Esophagus muscularis mucosa (tissue), 4 donors: ENCODE data around the gene HSCB. TPM values are rescaled to one million over a fixed set of nuclear protein-coding genes. Genes with fewer than 3 reads are reported as not detected.
A peak's percentile ranks its signal among the peaks of the same experiment; 100 is the strongest.

Experiments
- DNase-seq: peaks from one replicate; pipeline ENCODE4 v3.0.0-alpha.2; 2017; ENCODE audit errors: extremely low spot score
- H3K27ac ChIP-seq, 4 donors: fragments of 200-600 bp; sonication (generic); replicated peaks in 1 of 4; 1 replicate in 3 of 4; 2 replicates in 1 of 4; pipeline ENCODE4 v1.5.1; 2016 to 2019; ENCODE audit warnings: mild to moderate bottlenecking in 1 of 4
- H3K27me3 ChIP-seq, 4 donors: fragments of 200-600 bp; sonication (generic); one replicate each; pipeline versions ENCODE4 v1.5.1 to v1.6.0; 2016 to 2019
- H3K36me3 ChIP-seq, 4 donors: fragments of 200-600 bp; sonication (generic); one replicate each; pipeline ENCODE4 v1.5.1; 2016 to 2019
- H3K4me1 ChIP-seq, 4 donors: fragments of 200-600 bp; sonication (generic); one replicate each; pipeline ENCODE4 v1.5.1; 2016 to 2019
- H3K4me3 ChIP-seq, 4 donors: fragments of 200-600 bp; sonication (generic); 1 replicate in 2 of 4; 2 replicates in 2 of 4; pipeline ENCODE4 v1.5.1; 2016 to 2019; ENCODE audit warnings: mild to moderate bottlenecking in 4 of 4, moderate library complexity in 1 of 4
- H3K9me3 ChIP-seq, 4 donors: fragments of 200-600 bp; sonication (generic); 1 replicate in 3 of 4; 2 replicates in 1 of 4; pipeline ENCODE4 v1.5.1; 2016 to 2019
- CTCF ChIP-seq, 3 experiments: fragments of 200-600 bp in 2 of 3; fragments of 450-650 bp in 1 of 3; sonication (generic) in 2 of 3; IDR thresholded peaks; one replicate each; pipeline ENCODE4 v1.5.1; 2017 to 2019; ENCODE audit warnings: antibody characterized with exemption in 3 of 3, mild to moderate bottlenecking in 2 of 3, moderate library complexity in 1 of 3
- EP300 ChIP-seq: sonication (generic); formaldehyde crosslinking; IDR thresholded peaks from one replicate; pipeline ENCODE4 v1.6.1; 2017; ENCODE audit warnings: antibody characterized with exemption
- POLR2A ChIP-seq: fragments of 450-650 bp; IDR thresholded peaks from one replicate; pipeline ENCODE4 v1.6.1; 2017; ENCODE audit warnings: antibody characterized with exemption, moderate library complexity, mild to moderate bottlenecking, low read depth
- POLR2AphosphoS5 ChIP-seq, 2 donors: sonication (generic); formaldehyde crosslinking; IDR thresholded peaks; one replicate each; pipeline ENCODE4 v1.6.1; 2017; ENCODE audit warnings: antibody characterized with exemption in 2 of 2
- WGBS: methylation state at CpG from one replicate; pipeline ENCODE4 v1.1.5; 2018; 5-methylcytosine and 5-hydroxymethylcytosine counted together
- intact Hi-C: fragments of 100-400 bp; cut with DNase I; formaldehyde crosslinking; loops from one replicate; pipeline ENCODE4 v1.15.1; 2023
- total RNA-seq, 4 donors: library from RNA; depleted of rRNA; stranded (reverse); fragments of >200 nt; gene quantifications; one replicate each; pipeline versions ENCODE4 v1.1.0 to v1.2.1, GENCODE V29; 2016

The HSCB gene
- total RNA-seq, 4 donors from 2014 or later = 13.7 to 30.0 (median 15.7) TPM

- intact Hi-C loops = no loop called here
- Histone ChIP-seq H3K27ac (no peak overlapping the region), H3K27me3 (no peaks in the 10 kb centered on the region), H3K9me3 (no peaks in the 10 kb centered on the region), H3K36me3 (no peaks in the 10 kb centered on the region), H3K4me1 (peaks cover 10 to 18% (median 13%) of the 10 kb centered on the region in 4 donors), H3K4me3 (no peak overlapping the region)
- TF ChIP-seq POLR2A (no peak), CTCF (IDR thresholded peaks at IDR 0.05) (no peak), EP300 (no peak), POLR2AphosphoS5 (IDR thresholded peaks at IDR 0.05) (no peak)
- WGBS = 92% methylated on average over 14 of the region's 14 CpGs
- DNase-seq = no peak
These were observed 27.7 kb downstream of the HSCB start for GRCh38 chr22:28769394-28770085.

- Histone ChIP-seq H3K4me3 (no peak overlapping the region), H3K27ac (no peak overlapping the region), H3K36me3 (peaks cover 0 to 17% (median 8%) of the 10 kb centered on the region in 4 donors), H3K4me1 (peaks cover 21 to 34% (median 31%) of the 10 kb centered on the region in 4 donors), H3K9me3 (no peaks in the 10 kb centered on the region), H3K27me3 (no peaks in the 10 kb centered on the region)
- intact Hi-C loops = no loop called here
- TF ChIP-seq CTCF (IDR thresholded peaks at IDR 0.05) = no peak
- TF ChIP-seq EP300 = no peak
- TF ChIP-seq POLR2AphosphoS5 (IDR thresholded peaks at IDR 0.05) = no peak
- no peak for TF ChIP-seq POLR2A
- DNase-seq = no peak
- WGBS = 76% methylated on average over 5 of the region's 5 CpGs
These were observed 29.5 kb downstream of the HSCB start for GRCh38 chr22:28771195-28771791.

- no peaks in the 10 kb centered on the region for H3K9me3 ChIP-seq
- H3K4me1 ChIP-seq = peaks cover 21 to 42% (median 36%) of the 10 kb centered on the region in 4 donors
- WGBS = under 1% methylated on average over 37 of the region's 92 CpGs
- intact Hi-C loops = no loop called here
- peak within 1 kb of the TSS; percentile 85 to 96 (median 92) for H3K4me3 ChIP-seq
- H3K27me3 ChIP-seq = no peaks in the 10 kb centered on the region
- H3K27ac ChIP-seq = peak within 1 kb of the TSS; percentile 97 to 100 (median 99)
- DNase-seq = peak; percentile 98
- TF ChIP-seq CTCF (IDR thresholded peaks at IDR 0.05) (peak in 2 of 3 experiments; percentile 30), POLR2AphosphoS5 (IDR thresholded peaks at IDR 0.05) (peak; percentile 92 to 99), POLR2A (peak; percentile 72), EP300 (no peak)
- H3K36me3 ChIP-seq = peaks cover 0 to 26% (median 17%) of the 10 kb centered on the region in 4 donors
These were observed 31.0 kb downstream of the HSCB start, which contains the start of gene CCDC117 for GRCh38 chr22:28772633-28773460. TSS of gene CCDC117 (plus strand) at chr22:28772695. CDS start at chr22:28772850, 155 bp downstream.

GRCh38 chr22:28773461-28773867 is 31.6 kb downstream of the HSCB start:
- WGBS = 1% methylated on average over 8 of the region's 10 CpGs
- Histone ChIP-seq H3K27ac (peak overlapping the region; percentile 97 to 100 (median 99)), H3K9me3 (no peaks in the 10 kb centered on the region), H3K36me3 (peaks cover 0 to 32% (median 21%) of the 10 kb centered on the region in 4 donors), H3K4me3 (peak overlapping the region; percentile 85 to 96 (median 92)), H3K4me1 (peaks cover 21 to 42% (median 37%) of the 10 kb centered on the region in 4 donors), H3K27me3 (no peaks in the 10 kb centered on the region)
- DNase-seq = no peak
- intact Hi-C loops = no loop called here
- TF ChIP-seq POLR2AphosphoS5 (IDR thresholded peaks at IDR 0.05) (peak in 1 of 2 donors; percentile 10), POLR2A (no peak), CTCF (IDR thresholded peaks at IDR 0.05) (no peak), EP300 (no peak)
